PFSK-1 (cell line): ENCODE results near the gene TTC16.

Experiments
- POLR2AphosphoS5 ChIP-seq: IDR thresholded peaks from 2 replicates; pipeline ENCODE4 v1.6.1; 2012; ENCODE audit warnings: low read depth, mild to moderate bottlenecking, control low read depth, low read length, moderate library complexity
- REST ChIP-seq, 2 experiments: IDR thresholded peaks; 2 replicates each; pipeline versions ENCODE4 v1.6.1 to v1.8.0; 2011 to 2012; ENCODE audit warnings: low read depth in 2 of 2, low read length in 2 of 2, control low read depth in 1 of 2, inconsistent platforms in 1 of 2, mild to moderate bottlenecking in 1 of 2, moderate library complexity in 1 of 2; ENCODE audit not compliant: insufficient read depth in 1 of 2
- SIN3A ChIP-seq: IDR thresholded peaks from 2 replicates; pipeline ENCODE4 v1.6.1; 2012; ENCODE audit warnings: mild to moderate bottlenecking, low read length, moderate library complexity, borderline replicate concordance; ENCODE audit not compliant: insufficient read depth
- TAF1 ChIP-seq: IDR thresholded peaks from 2 replicates; pipeline ENCODE4 v1.6.1; 2012; ENCODE audit warnings: low read length, control low read depth, borderline replicate concordance; ENCODE audit not compliant: insufficient read depth

- no peak for TF ChIP-seq SIN3A
- no peak for TF ChIP-seq REST (IDR thresholded peaks at IDR 0.05; ENCODE audit: insufficient read depth in 1 of 2, low read depth in 2 of 2, low read length in 2 of 2)
- TF ChIP-seq TAF1, result no peak
- TF ChIP-seq POLR2AphosphoS5, result no peak
Observed at GRCh38 chr9:127711831-127712274, 4.0 kb upstream of the TTC16 start.
